Aorta (tissue), 5 donors: ENCODE results near the gene PSMB5. TPM values are rescaled to one million over a fixed set of nuclear protein-coding genes. Genes with fewer than 3 reads are reported as not detected.
A peak's percentile ranks its signal among the peaks of the same experiment; 100 is the strongest.
"Not testable (repeated sequence)": the region's sequence is repeated elsewhere in the genome, so short reads cannot be mapped to it uniquely, and the experiment has no call there.

Experiments
- ATAC-seq: fragments of 200-7000 bp; cut with Tn5 transposase; one replicate; pipeline ENCODE4 v1.9.1; 2022; ENCODE audit warnings: moderate library complexity; ENCODE audit not compliant: low FRiP score
- DNase-seq, 2 donors: peaks; one replicate each; pipeline ENCODE4 v3.0.0-alpha.2; 2020
- H3K27ac ChIP-seq, 2 donors: one replicate each; pipeline ENCODE4 v1.5.1; 2013; ENCODE audit warnings: low read length in 2 of 2, mild to moderate bottlenecking in 2 of 2, moderate library complexity in 2 of 2, control low read depth in 1 of 2, inconsistent platforms in 1 of 2, low read depth in 1 of 2
- H3K27me3 ChIP-seq, 2 donors: one replicate each; pipeline ENCODE4 v1.6.1; 2013; ENCODE audit warnings: control low read depth in 1 of 2, low read length in 1 of 2, mild to moderate bottlenecking in 1 of 2, moderate library complexity in 1 of 2; ENCODE audit not compliant: insufficient read depth in 2 of 2, control insufficient read depth in 1 of 2
- H3K36me3 ChIP-seq, 2 donors: one replicate each; pipeline ENCODE4 v1.6.1; 2013; ENCODE audit warnings: control low read depth in 1 of 2, low read length in 1 of 2, mild to moderate bottlenecking in 1 of 2; ENCODE audit not compliant: insufficient read depth in 2 of 2, control insufficient read depth in 1 of 2
- H3K4me1 ChIP-seq, 2 donors: one replicate each; pipeline ENCODE4 v1.6.1; 2013; ENCODE audit warnings: low read length in 2 of 2, control low read depth in 1 of 2, mild to moderate bottlenecking in 1 of 2, moderate library complexity in 1 of 2; ENCODE audit not compliant: insufficient read depth in 2 of 2, control insufficient read depth in 1 of 2
- H3K4me3 ChIP-seq, 2 donors: one replicate each; pipeline ENCODE4 v1.5.1; 2013; ENCODE audit warnings: low read length in 2 of 2, control low read depth in 1 of 2, mild to moderate bottlenecking in 1 of 2
- H3K9me3 ChIP-seq: one replicate; pipeline ENCODE4 v1.6.1; 2013; ENCODE audit warnings: mild to moderate bottlenecking, low read length; ENCODE audit not compliant: control insufficient read depth
- WGBS, 2 donors: extraction: QIAGEN DNeasy Blood & Tissue Kit; methylation state at CpG; one replicate each; pipeline ENCODE4 v1.1.7; 2013; 5-methylcytosine and 5-hydroxymethylcytosine counted together
- intact Hi-C, 2 donors: fragments of 100-400 bp; cut with DNase I; formaldehyde crosslinking; loops; one replicate each; pipeline versions ENCODE4 v1.14.2 to v1.15.0; 2022
- polyA plus RNA-seq, 2 donors: library from polyadenylated mRNA; stranded (reverse); fragments of 200-250 nt; gene quantifications; one replicate each; pipeline ENCODE4 v1.2.3, GENCODE V29; 2013
- total RNA-seq, 2 donors: library from RNA; stranded (reverse); fragmentation: NEBNext Ultra II Directional; extraction: Animal tissue kit (Norgen Biotek cat#: 25700); gene quantifications; one replicate each; pipeline ENCODE4 v1.2.1, GENCODE V29; 2021
- donor health status: healthy with polysubstance abuse.
- donor health status: Bipolar disorder and iron deficiency.
- donor health status: DM: no; HTN: no; CAD: no.
- donor health status: DM: no; HTN: no; CAD: no.
- donor health status: DM: yes; HTN: yes; CAD: no.

The PSMB5 gene
- total and polyA plus RNA-seq, 4 donors, result 67.7 to 116 (median 85.8) TPM

GRCh38 chr14:23013749-23014054, 21.0 kb downstream of the PSMB5 start:
- 91 to 94% methylated on average over 5 of the region's 5 CpGs for WGBS, 2 donors
- H3K27ac ChIP-seq, H3K36me3 ChIP-seq, H3K4me1 ChIP-seq, DNase-seq, intact Hi-C loops, H3K4me3 ChIP-seq, H3K9me3 ChIP-seq, ATAC-seq, H3K27me3 ChIP-seq: not testable (repeated sequence)

DNA sequence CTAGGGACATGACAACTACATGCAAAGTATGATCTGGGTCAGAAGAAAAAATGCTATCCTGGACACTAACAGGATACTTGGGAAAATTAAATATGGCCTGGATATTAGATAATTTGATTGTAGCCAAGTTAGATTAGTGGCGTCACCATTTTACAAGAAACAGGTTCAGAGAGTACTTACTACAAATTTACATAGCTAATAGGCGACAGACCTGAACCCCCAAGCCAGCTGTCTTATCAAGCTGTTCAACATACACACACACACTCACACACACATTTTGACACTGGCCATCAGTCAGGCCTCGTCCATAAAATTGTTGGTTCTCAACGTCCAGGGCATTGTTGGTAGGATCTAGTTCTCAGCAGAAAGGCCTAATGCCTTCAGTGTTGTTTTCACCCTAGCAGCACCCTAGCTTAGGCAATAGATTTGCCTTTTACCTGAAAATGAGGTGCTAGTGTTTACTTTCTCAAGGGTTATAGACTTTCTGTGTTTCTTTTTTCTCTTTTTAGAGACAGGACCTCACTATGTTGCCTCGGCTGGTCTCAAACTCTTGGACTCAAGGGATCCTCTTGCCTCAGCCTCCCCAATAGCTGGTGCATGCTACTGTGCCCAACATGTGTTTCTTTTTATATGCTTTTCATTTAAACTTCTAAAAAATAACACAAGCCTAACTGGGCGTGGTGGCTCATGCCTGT, 21.5 kb downstream of the PSMB5 start:
- 61 to 72% methylated on average over 6 of the region's 6 CpGs for WGBS, 2 donors
- Histone ChIP-seq H3K4me1 (no peaks in the 10 kb centered on the region), H3K36me3 (no peaks in the 10 kb centered on the region), H3K9me3 (no peaks in the 10 kb centered on the region), H3K4me3 (no peak overlapping the region), H3K27ac (no peak overlapping the region), H3K27me3 (no peaks in the 10 kb centered on the region)
- DNase-seq (no peak), ATAC-seq (no peak)
- intact Hi-C loops, result no loop called here

- peak within 1 kb of the TSS in 1 of 2 donors; percentile 25 for H3K27ac ChIP-seq
- H3K27me3 ChIP-seq, result no peaks in the 10 kb centered on the region
- peak within 1 kb of the TSS; percentile 60 to 96 for H3K4me3 ChIP-seq
- 2 to 3% methylated on average over 40 of the region's 40 CpGs for WGBS, 2 donors
- H3K36me3 ChIP-seq, result no peaks in the 10 kb centered on the region
- ATAC-seq (peak; percentile 80), DNase-seq (peak; percentile 90 to 94)
- H3K4me1 ChIP-seq, result no peaks in the 10 kb centered on the region
- intact Hi-C loops, result no loop called here
- no peaks in the 10 kb centered on the region for H3K9me3 ChIP-seq
Observed at GRCh38 chr14:23009939-23010726, 24.6 kb downstream of the PSMB5 start, which contains the start of gene C14orf93. Gene C14orf93, minus strand, starts transcription at chr14:23010143. Its CDS starts 11,120 bp downstream, at chr14:22999023.

GRCh38 chr14:23009483-23009938, 25.2 kb downstream of the PSMB5 start:
- DNase-seq, result no peak
- Histone ChIP-seq H3K4me3 (peak overlapping the region; percentile 60 to 96), H3K9me3 (no peaks in the 10 kb centered on the region), H3K4me1 (no peaks in the 10 kb centered on the region), H3K36me3 (no peaks in the 10 kb centered on the region), H3K27ac (no peak overlapping the region), H3K27me3 (no peaks in the 10 kb centered on the region)
- 4 to 16% methylated on average over 8 of the region's 8 CpGs for WGBS, 2 donors
- no peak for ATAC-seq
- intact Hi-C loops, result no loop called here

GRCh38 chr14:23008831-23009230, 25.9 kb downstream of the PSMB5 start:
- 3 to 7% methylated on average over 3 of the region's 3 CpGs for WGBS, 2 donors
- H3K9me3 ChIP-seq, result no peaks in the 10 kb centered on the region

GRCh38 chr14:23006544-23007419, 27.9 kb downstream of the PSMB5 start:
- peak; percentile 97 to 98 for DNase-seq
- H3K36me3 ChIP-seq, result no peaks in the 10 kb centered on the region
- H3K4me1 ChIP-seq, result no peaks in the 10 kb centered on the region
- no peaks in the 10 kb centered on the region for H3K9me3 ChIP-seq
- peak overlapping the region; percentile 22 to 24 for H3K4me3 ChIP-seq
- H3K27ac ChIP-seq, result peak overlapping the region in 1 of 2 donors; percentile 67
- H3K27me3 ChIP-seq, result no peaks in the 10 kb centered on the region
- 0 to 1% methylated on average over 62 of the region's 62 CpGs for WGBS, 2 donors
- ATAC-seq, result peak; percentile 98
- intact Hi-C loops, result no loop called here

More at GRCh38 chr14:23008831-23009230, 25.9 kb downstream of the PSMB5 start:
- Histone ChIP-seq H3K27ac (no peak overlapping the region), H3K4me1 (no peaks in the 10 kb centered on the region), H3K36me3 (no peaks in the 10 kb centered on the region), H3K27me3 (no peaks in the 10 kb centered on the region), H3K4me3 (no peak overlapping the region)
- intact Hi-C loops, result no loop called here
- DNase-seq (no peak), ATAC-seq (no peak)

DNA sequence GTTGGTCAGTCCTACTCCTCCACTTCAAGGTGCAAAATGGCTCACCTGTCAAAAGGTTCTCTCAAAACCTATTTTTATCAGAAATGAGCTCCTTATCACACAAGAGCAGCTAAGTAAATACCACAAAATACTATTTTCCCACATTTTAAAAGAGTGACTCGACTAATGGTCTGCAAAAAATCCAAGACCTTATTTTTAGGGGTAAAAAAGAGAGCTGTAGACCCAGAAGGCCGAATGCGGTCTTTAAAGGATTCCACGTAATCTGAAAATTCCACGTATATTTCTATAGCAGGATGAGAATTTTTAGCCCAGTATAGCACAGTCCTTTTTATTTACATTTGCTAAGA, 28.5 kb downstream of the PSMB5 start:
- Histone ChIP-seq H3K27me3 (no peaks in the 10 kb centered on the region), H3K4me1 (no peaks in the 10 kb centered on the region), H3K9me3 (no peaks in the 10 kb centered on the region), H3K36me3 (no peaks in the 10 kb centered on the region), H3K4me3 (peak overlapping the region; percentile 22 to 24), H3K27ac (no peak overlapping the region)
- no peak for DNase-seq
- intact Hi-C loops, result no loop called here
- 33% methylated on average over 5 of the region's 5 CpGs for WGBS, 2 donors
- ATAC-seq, result no peak

GRCh38 chr14:23005451-23006187, 29.1 kb downstream of the PSMB5 start:
- no peak for ATAC-seq
- H3K27me3 ChIP-seq, result no peaks in the 10 kb centered on the region
- H3K4me3 ChIP-seq, result no peak overlapping the region
- DNase-seq, result no peak
- no peaks in the 10 kb centered on the region for H3K36me3 ChIP-seq
- intact Hi-C loops, result no loop called here
- no peak overlapping the region for H3K27ac ChIP-seq
- H3K4me1 ChIP-seq, result no peaks in the 10 kb centered on the region
- 63 to 67% methylated on average over 3 of the region's 3 CpGs for WGBS, 2 donors
- no peaks in the 10 kb centered on the region for H3K9me3 ChIP-seq
